Activated CD4-positive, alpha-beta memory T cell treated with anti-CD3 and anti-CD28 coated beads, Interleukin-2, amount 10 ng/mL, durations not matched to agents 7 days and 5 days (primary cell): ENCODE measurements around the gene PAQR6. TPM values are rescaled to one million over a fixed set of nuclear protein-coding genes. Genes with fewer than 3 reads are reported as not detected.
A peak's percentile ranks its signal among the peaks of the same experiment; 100 is the strongest.

Experiments
- CTCF ChIA-PET: fragments of 350-600 bp; sonication (Branson Sonifier 250); formaldehyde crosslinking; loops from one replicate; lab custom pipeline; 2021; ENCODE audit warnings: antibody characterized with exemption, inconsistent platforms; lab: Charles Lee
- POLR2A ChIA-PET: fragments of 350-600 bp; sonication (Branson Sonifier 250); formaldehyde crosslinking; loops from one replicate; lab custom pipeline; 2021; ENCODE audit warnings: antibody characterized with exemption; lab: Charles Lee
- DNase-seq: peaks from one replicate; pipeline ENCODE4 v3.0.0-alpha.2; 2020
- H3K27ac Mint-ChIP-seq: one replicate; pipeline ENCODE4 v1.8.0; 2021; ENCODE audit warnings: mild to moderate bottlenecking, mixed read lengths
- H3K27me3 Mint-ChIP-seq: one replicate; pipeline ENCODE4 v1.8.0; 2021; ENCODE audit warnings: mixed read lengths
- H3K36me3 Mint-ChIP-seq: one replicate; pipeline ENCODE4 v1.8.0; 2021; ENCODE audit warnings: low read depth, mixed read lengths
- H3K4me1 Mint-ChIP-seq: one replicate; pipeline ENCODE4 v1.8.0; 2021; ENCODE audit warnings: mixed read lengths
- H3K4me3 Mint-ChIP-seq: one replicate; pipeline ENCODE4 v1.8.0; 2021; ENCODE audit warnings: mild to moderate bottlenecking, mixed read lengths
- H3K9me3 Mint-ChIP-seq: one replicate; pipeline ENCODE4 v1.8.0; 2021; ENCODE audit warnings: mixed read lengths
- total RNA-seq, 2 experiments: library from RNA; stranded (reverse); gene quantifications; one replicate each; pipeline ENCODE4 v1.2.3, GENCODE V29; 2021

Gene PAQR6
- 1 to 10 TPM; 5.6 to 6.3 TPM for total RNA-seq

GRCh38 chr1:156247460-156248322, at the start of gene PAQR6:
Gene PAQR6, minus strand, starts transcription at chr1:156248056. Its CDS starts 1,325 bp downstream, at chr1:156246731.
- ChIA-PET CTCF (no interaction called here), POLR2A (interaction anchor here (0.8 to 1.0 kb wide), 3 partner anchors 21 to 35 kb away, joined by 3 to 4 read pairs (median 3); partner anchors contain the start of genes PMF1 and SMG5)
- Mint-ChIP-seq H3K4me3 (no peak within 1 kb of the TSS), H3K36me3 (peaks cover 14% of the 10 kb centered on the region), H3K27me3 (no peaks in the 10 kb centered on the region), H3K9me3 (no peaks in the 10 kb centered on the region), H3K27ac (no peak within 1 kb of the TSS), H3K4me1 (peaks cover 42% of the 10 kb centered on the region)
- no peak for DNase-seq

GRCh38 chr1:156295391-156295947, 47.6 kb upstream of the PAQR6 start, which contains the start of gene GLMP:
Gene GLMP, minus strand, starts transcription at chr1:156295679. Its CDS starts 34 bp downstream, at chr1:156295645.
- CTCF ChIA-PET = interaction anchor here (0.6 to 1.1 kb wide), 2 partner anchors 13 to 22 kb away, joined by 6 to 10 read pairs; partner anchors contain the start of gene SMG5
- peak within 1 kb of the TSS; percentile 88 for H3K4me3 Mint-ChIP-seq
- DNase-seq = peak; percentile 74
- H3K27me3 Mint-ChIP-seq = no peaks in the 10 kb centered on the region
- POLR2A ChIA-PET = interaction anchor here (1.0 to 3.5 kb wide), 4 partner anchors 9 to 16 kb away, joined by 3 to 67 read pairs (median 4); partner anchors contain the start of genes SMG5 and TMEM79
- H3K27ac Mint-ChIP-seq = peak within 1 kb of the TSS; percentile 77
- peaks cover 7% of the 10 kb centered on the region for H3K36me3 Mint-ChIP-seq
- H3K4me1 Mint-ChIP-seq = peaks cover 19% of the 10 kb centered on the region
- no peaks in the 10 kb centered on the region for H3K9me3 Mint-ChIP-seq

- DNase-seq = no peak
- no peak overlapping the region for H3K27ac Mint-ChIP-seq
- peaks cover 16% of the 10 kb centered on the region for H3K36me3 Mint-ChIP-seq
- peaks cover 19% of the 10 kb centered on the region for H3K4me1 Mint-ChIP-seq
- no peaks in the 10 kb centered on the region for H3K27me3 Mint-ChIP-seq
- H3K4me3 Mint-ChIP-seq = no peak overlapping the region
- H3K9me3 Mint-ChIP-seq = no peaks in the 10 kb centered on the region
- CTCF ChIA-PET = no interaction called here
- POLR2A ChIA-PET = interaction anchor here (0.8 to 3.5 kb wide), 2 partner anchors 11 to 457 kb away, joined by 3 to 67 read pairs; partner anchors contain the start of genes HDGF, SMG5 and TMEM79
Measured at GRCh38 chr1:156293895-156294294, 46.0 kb upstream of the PAQR6 start.

GRCh38 chr1:156293098-156293434, 45.2 kb upstream of the PAQR6 start:
- CTCF ChIA-PET = no interaction called here

GRCh38 chr1:156291226-156292061, 43.6 kb upstream of the PAQR6 start:
- no peak overlapping the region for H3K4me3 Mint-ChIP-seq
- no peak overlapping the region for H3K27ac Mint-ChIP-seq
- DNase-seq = no peak
- POLR2A ChIA-PET = interaction anchor here (0.6 to 1.4 kb wide), 2 partner anchors 8 to 9 kb away, joined by 3 to 5 read pairs; partner anchors contain the start of genes SMG5 and TMEM79
- H3K36me3 Mint-ChIP-seq = peaks cover 20% of the 10 kb centered on the region
- CTCF ChIA-PET = no interaction called here
- H3K9me3 Mint-ChIP-seq = no peaks in the 10 kb centered on the region
- H3K27me3 Mint-ChIP-seq = no peaks in the 10 kb centered on the region
- peaks cover 19% of the 10 kb centered on the region for H3K4me1 Mint-ChIP-seq

More at GRCh38 chr1:156293098-156293434, 45.2 kb upstream of the PAQR6 start:
- Mint-ChIP-seq H3K4me1 (peaks cover 19% of the 10 kb centered on the region), H3K4me3 (no peak overlapping the region), H3K27me3 (no peaks in the 10 kb centered on the region), H3K9me3 (no peaks in the 10 kb centered on the region), H3K27ac (no peak overlapping the region), H3K36me3 (peaks cover 20% of the 10 kb centered on the region)
- POLR2A ChIA-PET = interaction anchor here (3.5 kb wide), 1 partner anchor 10 kb away, joined by 67 read pairs; the partner anchor contains the start of genes SMG5 and TMEM79
- DNase-seq = no peak

- Mint-ChIP-seq H3K4me1 (peaks cover 8% of the 10 kb centered on the region), H3K27ac (no peak overlapping the region), H3K9me3 (no peaks in the 10 kb centered on the region), H3K4me3 (no peak overlapping the region), H3K36me3 (peaks cover 23% of the 10 kb centered on the region), H3K27me3 (no peaks in the 10 kb centered on the region)
- DNase-seq = no peak
- CTCF ChIA-PET = no interaction called here
- POLR2A ChIA-PET = no interaction called here
Measured at GRCh38 chr1:156289857-156290256, 42.0 kb upstream of the PAQR6 start.

GRCh38 chr1:156286061-156286460, 38.2 kb upstream of the PAQR6 start:
- peaks cover 26% of the 10 kb centered on the region for H3K4me1 Mint-ChIP-seq
- no peak overlapping the region for H3K27ac Mint-ChIP-seq
- peaks cover 20% of the 10 kb centered on the region for H3K36me3 Mint-ChIP-seq
- CTCF ChIA-PET = no interaction called here
- H3K27me3 Mint-ChIP-seq = no peaks in the 10 kb centered on the region
- H3K4me3 Mint-ChIP-seq = no peak overlapping the region
- POLR2A ChIA-PET = interaction anchor here (1.6 kb wide), 1 partner anchor 9 kb away, joined by 4 read pairs; the partner anchor contains the start of gene GLMP
- DNase-seq = no peak
- H3K9me3 Mint-ChIP-seq = no peaks in the 10 kb centered on the region

- POLR2A ChIA-PET = interaction anchor here (1.1 to 6.0 kb wide), 2 partner anchors 9 to 51 kb away, joined by 3 to 67 read pairs; partner anchors contain the start of gene GLMP
Measured at GRCh38 chr1:156285437-156285836, 37.6 kb upstream of the PAQR6 start.

GRCh38 chr1:156284757-156285156, 36.9 kb upstream of the PAQR6 start:
- no peak for DNase-seq
- Mint-ChIP-seq H3K9me3 (no peaks in the 10 kb centered on the region), H3K36me3 (peaks cover 19% of the 10 kb centered on the region), H3K27me3 (no peaks in the 10 kb centered on the region), H3K4me3 (peak overlapping the region; percentile 15), H3K27ac (no peak overlapping the region), H3K4me1 (peaks cover 37% of the 10 kb centered on the region)
- POLR2A ChIA-PET = interaction anchor here (1.1 to 6.0 kb wide), 3 partner anchors 10 to 134 kb away, joined by 3 to 67 read pairs (median 3); partner anchors contain the start of gene GLMP
- CTCF ChIA-PET = interaction anchor here (1.0 to 2.8 kb wide), 2 partner anchors 33 to 59 kb away, joined by 4 to 8 read pairs; no protein-coding TSS in a partner anchor

More at GRCh38 chr1:156285437-156285836, 37.6 kb upstream of the PAQR6 start:
- Mint-ChIP-seq H3K4me1 (peaks cover 32% of the 10 kb centered on the region), H3K9me3 (no peaks in the 10 kb centered on the region), H3K27ac (no peak overlapping the region), H3K27me3 (no peaks in the 10 kb centered on the region), H3K4me3 (no peak overlapping the region), H3K36me3 (peaks cover 20% of the 10 kb centered on the region)
- CTCF ChIA-PET = interaction anchor here (1.0 kb wide), 1 partner anchor 60 kb away, joined by 4 read pairs; no protein-coding TSS in a partner anchor
- DNase-seq = no peak

GRCh38 chr1:156284112-156284511, 36.3 kb upstream of the PAQR6 start, which contains the start of gene TMEM79:
Gene TMEM79, plus strand, starts transcription at chr1:156284325. Its CDS starts 902 bp downstream, at chr1:156285227.
- Mint-ChIP-seq H3K9me3 (no peaks in the 10 kb centered on the region), H3K36me3 (peaks cover 16% of the 10 kb centered on the region), H3K4me3 (peak within 1 kb of the TSS; percentile 86), H3K27ac (peak within 1 kb of the TSS; percentile 81), H3K4me1 (peaks cover 39% of the 10 kb centered on the region), H3K27me3 (no peaks in the 10 kb centered on the region)
- ChIA-PET CTCF (interaction anchor here (0.6 to 2.8 kb wide), 4 partner anchors 33 to 157 kb away, joined by 4 to 8 read pairs (median 6); no protein-coding TSS in a partner anchor), POLR2A (interaction anchor here (0.9 to 6.0 kb wide), 11 partner anchors 8 to 187 kb away, joined by 3 to 67 read pairs (median 12); partner anchors contain the start of genes CCT3, GLMP, SLC25A44 and TSACC)
- no peak for DNase-seq

GRCh38 chr1:156283521-156283920, 35.7 kb upstream of the PAQR6 start:
- CTCF ChIA-PET = interaction anchor here (0.6 to 2.8 kb wide), 13 partner anchors 12 to 306 kb away, joined by 3 to 15 read pairs (median 5); partner anchors contain the start of genes CCT3, GLMP and TSACC
- POLR2A ChIA-PET = interaction anchor here (0.7 to 6.0 kb wide), 41 partner anchors 8 to 539 kb away, joined by 3 to 67 read pairs (median 5); partner anchors contain the start of genes ARHGEF2, CCT3, GLMP and LMNA
- H3K27ac Mint-ChIP-seq = peak overlapping the region; percentile 81
- H3K4me1 Mint-ChIP-seq = peaks cover 39% of the 10 kb centered on the region
- peak overlapping the region; percentile 86 for H3K4me3 Mint-ChIP-seq
- peaks cover 12% of the 10 kb centered on the region for H3K36me3 Mint-ChIP-seq
- H3K9me3 Mint-ChIP-seq = no peaks in the 10 kb centered on the region
- DNase-seq = no peak
- no peaks in the 10 kb centered on the region for H3K27me3 Mint-ChIP-seq
